Left ventricle myocardium superior (tissue), 1 donor: ENCODE data around the gene MFSD11. TPM values are rescaled to one million over a fixed set of nuclear protein-coding genes. Genes with fewer than 3 reads are reported as not detected.

Experiments used
- ATAC-seq: fragments of 200-7000 bp; cut with Tn5 transposase; one replicate; pipeline ENCODE4 v1.9.1; 2020; ENCODE audit warnings: mild to moderate bottlenecking, moderate library complexity
- DNase-seq: peaks from one replicate; pipeline ENCODE4 v3.0.0-alpha.2; 2020
- intact Hi-C: fragments of 100-400 bp; cut with micrococcal nuclease; formaldehyde crosslinking; loops from one replicate; pipeline ENCODE4 v1.11.0; 2022
- microRNA-seq: library from miRNA; unstranded; fragments of <30 nt; microRNA quantifications from one replicate; pipeline ENCODE4 v1.2.0, GENCODE V29; 2020; ENCODE audit warnings: borderline number of aligned reads
- total RNA-seq: library from RNA; stranded (reverse); fragmentation: NEBNext Ultra II Directional; extraction: Animal tissue kit (Norgen Biotek cat#: 25700); gene quantifications from one replicate; pipeline ENCODE4 v1.2.1, GENCODE V29; 2021
- donor health status: DM: no; HTN: yes; CAD: no; lungs with severe emphysema.

Gene MFSD11
- total RNA-seq, 1 donor from 2014 or later, result 21.3 TPM

DNA sequence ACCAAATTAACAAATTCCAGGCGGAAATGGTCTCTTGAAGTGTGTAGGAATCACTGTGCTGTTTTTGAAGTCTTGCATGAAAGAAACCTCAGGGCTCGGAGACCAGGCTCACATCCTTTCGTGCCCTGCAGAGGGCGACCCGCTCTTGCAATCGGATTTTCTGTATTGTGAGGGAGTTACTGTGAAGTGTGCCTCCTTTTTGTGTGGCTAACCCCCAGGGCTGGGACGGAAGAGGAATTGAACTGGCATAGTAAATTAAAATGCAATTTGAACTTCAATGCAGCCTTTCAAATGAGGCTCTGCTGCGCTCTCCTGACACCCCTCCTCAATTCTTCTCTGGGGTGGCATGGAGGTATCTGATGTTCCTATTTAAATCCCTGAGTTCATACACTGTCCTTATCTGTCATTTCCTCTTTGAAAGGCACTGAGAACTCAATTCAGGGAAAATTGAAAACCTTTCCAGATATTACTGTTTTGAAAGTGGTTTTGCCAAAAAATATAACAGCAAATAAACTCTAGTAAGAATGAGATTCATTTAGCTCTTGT is 78.7 kb downstream of the MFSD11 start:
- DNase-seq, result peak; percentile 37

DNA sequence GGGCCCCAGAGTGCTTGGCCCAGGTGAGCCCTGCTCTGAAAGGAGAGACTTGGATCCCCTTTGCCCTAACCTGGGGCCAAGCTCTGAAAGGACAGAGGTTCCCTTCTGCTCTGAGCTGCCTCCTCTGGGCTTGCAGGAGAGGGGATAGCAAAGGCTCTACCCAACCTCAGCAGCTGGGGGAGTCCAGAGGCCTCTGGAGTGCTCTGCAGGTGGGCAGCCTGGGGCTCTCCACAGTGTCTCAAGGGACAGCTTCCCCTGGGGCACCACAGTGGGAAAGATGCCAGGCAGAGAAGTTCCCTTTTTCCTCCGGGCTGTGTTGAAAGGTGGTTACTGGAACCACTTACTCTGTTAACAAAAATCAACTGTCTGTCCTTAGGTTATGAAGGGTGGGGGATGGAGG is 82.1 kb downstream of the MFSD11 start:
- no peak for DNase-seq
- ATAC-seq, result no peak
- intact Hi-C loops, result no loop called here

More for the DNA sequence above, 78.7 kb downstream of the MFSD11 start:
- intact Hi-C loops, result no loop called here
- ATAC-seq, result peak; percentile 43

GRCh38 chr17:76820561-76820960 is 82.6 kb downstream of the MFSD11 start:
- no peak for ATAC-seq
- intact Hi-C loops, result no loop called here

GRCh38 chr17:76822184-76822778 is 84.4 kb downstream of the MFSD11 start:
- ATAC-seq, result no peak
- no peak for DNase-seq
- intact Hi-C loops, result no loop called here

More at GRCh38 chr17:76820561-76820960, 82.6 kb downstream of the MFSD11 start:
- peak; percentile 43 for DNase-seq

DNA sequence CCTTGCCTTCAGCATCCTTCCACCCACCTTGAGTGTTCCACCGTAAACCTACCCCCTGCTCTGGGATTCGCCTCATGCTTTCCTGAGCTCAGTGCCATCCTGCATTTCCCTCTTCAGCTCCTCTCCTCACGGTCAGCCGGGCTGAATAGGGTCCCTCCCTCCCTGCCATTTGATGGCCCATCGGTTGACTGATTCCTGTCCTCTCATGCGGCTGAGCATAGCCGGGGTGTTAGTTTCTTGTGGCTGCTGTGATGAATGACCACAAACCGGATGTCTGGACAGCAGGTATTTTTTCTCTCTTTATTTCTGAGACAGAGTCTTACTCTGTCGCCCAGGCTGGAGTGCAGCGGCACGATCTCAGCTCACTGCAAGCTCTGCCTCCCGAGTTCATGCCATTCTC is 86.2 kb downstream of the MFSD11 start:
- no peak for DNase-seq
- ATAC-seq, result no peak
- intact Hi-C loops, result no loop called here

- intact Hi-C loops, result no loop called here
- no peak for DNase-seq
- ATAC-seq, result no peak
These were observed 88.6 kb downstream of the MFSD11 start for GRCh38 chr17:76826330-76827068.

- DNase-seq, result no peak
- intact Hi-C loops, result no loop called here
- no peak for ATAC-seq
These were observed 89.8 kb downstream of the MFSD11 start for GRCh38 chr17:76827736-76828135.

Small RNA genes lying within 50 kb of the gene (microRNA-seq; reads per million reads assigned to microRNA genes)
- not detected for gene MIR636

Other genes starting within 250 kb of the MFSD11 start
- 17.7 TPM for gene RHBDF2, start 236.7 kb upstream of the MFSD11 start, total RNA-seq
- gene CYGB, start 200.4 kb upstream of the MFSD11 start, total RNA-seq, result 28.0 TPM
- 4.3 TPM for gene PRCD, start 198.1 kb upstream of the MFSD11 start, total RNA-seq
- 5.1 TPM for gene ST6GALNAC2, start 152.3 kb upstream of the MFSD11 start, total RNA-seq
- gene ST6GALNAC1, start 94.4 kb upstream of the MFSD11 start, total RNA-seq, result 3.8 TPM
- gene MXRA7, start 27.2 kb upstream of the MFSD11 start, total RNA-seq, result 364 TPM
- gene JMJD6, start 11.5 kb upstream of the MFSD11 start, total RNA-seq, result 68.6 TPM
- 21.0 TPM for gene METTL23, start 11.3 kb upstream of the MFSD11 start, total RNA-seq
- gene SRSF2, start 788 bp upstream of the MFSD11 start, total RNA-seq, result 78.0 TPM
- gene MGAT5B, start 130.3 kb downstream of the MFSD11 start, total RNA-seq, result not detected